Gastroesophageal sphincter (tissue), 4 donors: Measurements from ENCODE around the gene USP28. TPM values are rescaled to one million over a fixed set of nuclear protein-coding genes. Genes with fewer than 3 reads are reported as not detected.

Experiments used
- ATAC-seq: fragments of 150-250 bp; one replicate; pipeline ENCODE4 v1.9.1; 2016; ENCODE audit warnings: mild to moderate bottlenecking, moderate library complexity
- H3K27ac ChIP-seq, 4 donors: fragments of 200-600 bp; sonication (generic) in 3 of 4; 1 replicate in 3 of 4; 2 replicates in 1 of 4; pipeline ENCODE4 v1.5.1; 2016 to 2019
- H3K27me3 ChIP-seq: fragments of 200-600 bp; sonication (generic); one replicate; pipeline ENCODE4 v1.5.1; 2019
- H3K36me3 ChIP-seq, 2 donors: fragments of 200-600 bp; sonication (generic); one replicate each; pipeline ENCODE4 v1.5.1; 2019; ENCODE audit warnings: control low read depth in 1 of 2
- H3K4me1 ChIP-seq, 3 donors: fragments of 200-600 bp; sonication (generic); 1 replicate in 2 of 3; 2 replicates in 1 of 3; pipeline ENCODE4 v1.5.1; 2016 to 2019; ENCODE audit warnings: control low read depth in 2 of 3
- H3K4me3 ChIP-seq, 2 donors: fragments of 200-600 bp; sonication (generic); one replicate each; pipeline ENCODE4 v1.5.1; 2019; ENCODE audit warnings: mild to moderate bottlenecking in 1 of 2, moderate library complexity in 1 of 2
- H3K9me3 ChIP-seq, 3 donors: fragments of 200-600 bp; sonication (generic); one replicate each; pipeline ENCODE4 v1.5.1; 2017 to 2019; ENCODE audit warnings: control low read depth in 2 of 3
- CTCF ChIP-seq, 4 experiments: fragments of 200-600 bp in 2 of 4; fragments of 450-650 bp in 2 of 4; sonication (generic) in 1 of 4; IDR thresholded peaks; one replicate each; pipeline ENCODE4 v1.5.1; 2017 to 2019; ENCODE audit warnings: antibody characterized with exemption in 4 of 4, mild to moderate bottlenecking in 2 of 4, moderate library complexity in 2 of 4
- EP300 ChIP-seq: sonication (generic); formaldehyde crosslinking; IDR thresholded peaks from one replicate; pipeline ENCODE4 v1.6.1; 2017; ENCODE audit warnings: antibody characterized with exemption, mild to moderate bottlenecking
- POLR2A ChIP-seq, 2 donors: fragments of 450-650 bp; IDR thresholded peaks; one replicate each; pipeline ENCODE4 v1.6.1; 2017; ENCODE audit warnings: antibody characterized with exemption in 2 of 2, mild to moderate bottlenecking in 2 of 2, moderate library complexity in 1 of 2
- POLR2AphosphoS5 ChIP-seq: sonication (generic); formaldehyde crosslinking; IDR thresholded peaks from one replicate; pipeline ENCODE4 v1.6.1; 2017; ENCODE audit warnings: antibody characterized with exemption
- WGBS, 2 donors: methylation state at CpG; one replicate each; pipeline ENCODE4 v1.1.5; 2018; ENCODE audit warnings: low coverage in 1 of 2; 5-methylcytosine and 5-hydroxymethylcytosine counted together
- total RNA-seq, 4 donors: library from RNA; depleted of rRNA; stranded (reverse); fragments of >200 nt; gene quantifications; one replicate each; pipeline ENCODE4 v1.1.0, GENCODE V29; 2016

The USP28 gene
- total RNA-seq, 4 donors from 2014 or later: 12.5 to 64.8 (median 38.7) TPM

- Histone ChIP-seq H3K36me3 (peaks cover 0 to 53% of the 10 kb centered on the region in 2 donors), H3K27ac (no peak overlapping the region), H3K4me3 (no peak overlapping the region), H3K4me1 (peaks cover 0 to 18% (median 0%) of the 10 kb centered on the region in 3 donors), H3K27me3 (no peaks in the 10 kb centered on the region), H3K9me3 (no peaks in the 10 kb centered on the region)
- no peak for ATAC-seq
- WGBS, 2 donors: 93 to 98% methylated on average over 5 of the region's 5 CpGs
- TF ChIP-seq CTCF (IDR thresholded peaks at IDR 0.05) (no peak), POLR2A (IDR thresholded peaks at IDR 0.05) (no peak), POLR2AphosphoS5 (no peak), EP300 (no peak)
Measured at GRCh38 chr11:113850188-113850587, 25.2 kb downstream of the USP28 start.

- no peaks in the 10 kb centered on the region for H3K9me3 ChIP-seq
- ATAC-seq: no peak
- no peak overlapping the region for H3K4me3 ChIP-seq
- no peak overlapping the region for H3K27ac ChIP-seq
- WGBS, 2 donors: 55 to 86% methylated on average over 3 to 4 of the region's 4 CpGs
- peaks cover 0 to 53% of the 10 kb centered on the region in 2 donors for H3K36me3 ChIP-seq
- peaks cover 0 to 13% (median 0%) of the 10 kb centered on the region in 3 donors for H3K4me1 ChIP-seq
- TF ChIP-seq EP300 (no peak), POLR2A (IDR thresholded peaks at IDR 0.05) (no peak), POLR2AphosphoS5 (no peak), CTCF (IDR thresholded peaks at IDR 0.05) (no peak)
- H3K27me3 ChIP-seq: no peaks in the 10 kb centered on the region
Measured at GRCh38 chr11:113849713-113850112, 25.7 kb downstream of the USP28 start.

- TF ChIP-seq EP300 (no peak), CTCF (IDR thresholded peaks at IDR 0.05) (no peak), POLR2AphosphoS5 (no peak), POLR2A (IDR thresholded peaks at IDR 0.05) (no peak)
- H3K9me3 ChIP-seq: no peaks in the 10 kb centered on the region
- H3K4me1 ChIP-seq: peaks cover 0 to 7% (median 0%) of the 10 kb centered on the region in 3 donors
- H3K36me3 ChIP-seq: peaks cover 0 to 54% of the 10 kb centered on the region in 2 donors
- H3K27ac ChIP-seq: no peak overlapping the region
- ATAC-seq: no peak
- no peaks in the 10 kb centered on the region for H3K27me3 ChIP-seq
- no peak overlapping the region for H3K4me3 ChIP-seq
Measured at GRCh38 chr11:113847580-113847979, 27.8 kb downstream of the USP28 start.

- 73 to 77% methylated on average over 6 of the region's 6 CpGs for WGBS, 2 donors
- Histone ChIP-seq H3K4me3 (no peak overlapping the region), H3K27me3 (no peaks in the 10 kb centered on the region), H3K36me3 (peaks cover 0 to 50% of the 10 kb centered on the region in 2 donors), H3K4me1 (peaks cover 0 to 7% (median 0%) of the 10 kb centered on the region in 3 donors), H3K9me3 (no peaks in the 10 kb centered on the region), H3K27ac (no peak overlapping the region)
- no peak for ATAC-seq
- TF ChIP-seq POLR2A (IDR thresholded peaks at IDR 0.05): no peak
- no peak for TF ChIP-seq POLR2AphosphoS5
- no peak for TF ChIP-seq EP300
- TF ChIP-seq CTCF (IDR thresholded peaks at IDR 0.05): no peak
Measured at GRCh38 chr11:113847111-113847510, 28.3 kb downstream of the USP28 start.

- TF ChIP-seq EP300: no peak
- TF ChIP-seq POLR2A (IDR thresholded peaks at IDR 0.05): no peak
- no peak for TF ChIP-seq CTCF (IDR thresholded peaks at IDR 0.05)
- no peak for TF ChIP-seq POLR2AphosphoS5
- 92 to 100% methylated on average over 1 of the region's 1 CpG for WGBS, 2 donors
- no peaks in the 10 kb centered on the region for H3K4me1 ChIP-seq
- peaks cover 0 to 59% of the 10 kb centered on the region in 2 donors for H3K36me3 ChIP-seq
- no peak overlapping the region for H3K4me3 ChIP-seq
- H3K27me3 ChIP-seq: no peaks in the 10 kb centered on the region
- no peak overlapping the region for H3K27ac ChIP-seq
- no peak for ATAC-seq
- no peaks in the 10 kb centered on the region for H3K9me3 ChIP-seq
Measured at GRCh38 chr11:113841691-113842090, 33.7 kb downstream of the USP28 start.
